T-cell (primary cell): ENCODE data around the gene ELMO1. TPM values are rescaled to one million over a fixed set of nuclear protein-coding genes. Genes with fewer than 3 reads are reported as not detected.

ENCODE experiments used
- ATAC-seq, 4 experiments: fragments of 200-7000 bp in 3 of 4; fragments of 150-1000 bp in 1 of 4; cut with Tn5 transposase; replicated peaks in 1 of 4; 1 replicate in 3 of 4; 2 replicates in 1 of 4; pipeline ENCODE4 v1.10.0; 2021; ENCODE audit warnings: moderate library complexity in 3 of 4, mild to moderate bottlenecking in 2 of 4, moderate number of reproducible peaks in 1 of 4
- CTCF ChIA-PET, 2 donors: fragments of 300-600 bp; sonication (Branson Sonifier 250); formaldehyde crosslinking; loops; one replicate each; lab custom pipeline; 2022; ENCODE audit warnings: antibody characterized with exemption in 2 of 2; lab: Charles Lee
- POLR2A ChIA-PET, 2 donors: fragments of 300-600 bp; sonication (Branson Sonifier 250); formaldehyde crosslinking; loops; one replicate each; lab custom pipeline; 2022; ENCODE audit warnings: antibody characterized with exemption in 2 of 2; lab: Charles Lee
- DNase-seq, 35 experiments: peaks; one replicate each; pipeline versions ENCODE4 v3.0.0 to v3.0.0-alpha.2; 2013 to 2023
- H3K27ac ChIP-seq: one replicate; pipeline ENCODE4 v1.5.1; 2013; ENCODE audit warnings: low read length
- H3K27me3 ChIP-seq, 2 experiments: replicated peaks in 1 of 2; 1 replicate in 1 of 2; 2 replicates in 1 of 2; pipeline versions ENCODE4 v1.6.1 to v1.7.0; 2013; ENCODE audit warnings: low read length in 1 of 2, mixed read lengths in 1 of 2; ENCODE audit not compliant: control insufficient read depth in 2 of 2, insufficient read depth in 2 of 2; ENCODE audit errors: extremely low read depth in 1 of 2
- H3K36me3 ChIP-seq, 2 donors: 1 replicate in 1 of 2; 2 replicates in 1 of 2; pipeline versions ENCODE4 v1.6.1 to v1.7.0; 2013; ENCODE audit warnings: low read length in 1 of 2; ENCODE audit not compliant: control insufficient read depth in 2 of 2, insufficient read depth in 1 of 2; ENCODE audit errors: extremely low read depth in 1 of 2
- H3K4me1 ChIP-seq, 2 experiments: 1 replicate in 1 of 2; 2 replicates in 1 of 2; pipeline versions ENCODE4 v1.6.1 to v1.7.0; 2013; ENCODE audit warnings: low read length in 2 of 2, mixed read lengths in 1 of 2; ENCODE audit not compliant: insufficient read depth in 2 of 2, control insufficient read depth in 1 of 2; ENCODE audit errors: extremely low read depth in 1 of 2
- H3K4me3 ChIP-seq, 2 donors: 1 replicate in 1 of 2; 2 replicates in 1 of 2; pipeline versions ENCODE4 v1.5.1 to v1.7.0; 2013; ENCODE audit warnings: mild to moderate bottlenecking in 2 of 2, low read length in 1 of 2, moderate library complexity in 1 of 2; ENCODE audit not compliant: control insufficient read depth in 1 of 2; ENCODE audit errors: extremely low read depth in 1 of 2
- H3K9me3 ChIP-seq: 2 replicates; pipeline ENCODE4 v1.7.0; 2013
- H3K27ac Mint-ChIP-seq, 2 donors: one replicate each; pipeline ENCODE4 v1.8.0; 2020 to 2021; ENCODE audit warnings: mild to moderate bottlenecking in 2 of 2, mixed read lengths in 2 of 2
- H3K27me3 Mint-ChIP-seq, 2 donors: one replicate each; pipeline ENCODE4 v1.8.0; 2021 to 2022; ENCODE audit warnings: mixed read lengths in 2 of 2
- H3K36me3 Mint-ChIP-seq: one replicate; pipeline ENCODE4 v1.8.0; 2021; ENCODE audit warnings: mixed read lengths
- H3K4me1 Mint-ChIP-seq, 3 donors: one replicate each; pipeline ENCODE4 v1.8.0; 2020 to 2022; ENCODE audit warnings: mixed read lengths in 3 of 3, mild to moderate bottlenecking in 1 of 3
- H3K4me3 Mint-ChIP-seq, 3 donors: one replicate each; pipeline ENCODE4 v1.8.0; 2020 to 2022; ENCODE audit warnings: mild to moderate bottlenecking in 3 of 3, mixed read lengths in 3 of 3, moderate library complexity in 3 of 3
- H3K9me3 Mint-ChIP-seq, 3 donors: one replicate each; pipeline ENCODE4 v1.8.0; 2020 to 2022; ENCODE audit warnings: mixed read lengths in 3 of 3
- WGBS: methylation state at CpG from one replicate; pipeline ENCODE4 v1.1.5; 2013; ENCODE audit warnings: missing lambda C conversion rate; ENCODE audit not compliant: insufficient coverage; 5-methylcytosine and 5-hydroxymethylcytosine counted together
- total RNA-seq, 35 experiments: library from RNA in 6 of 35; stranded (reverse) in 6 of 35; fragments of 120-200 nt in 1 of 35; gene quantifications; one replicate each; pipeline versions ENCODE4 v1.2.1 to v1.2.4 and lab custom pipeline; 2013 to 2026

The ELMO1 gene
- total RNA-seq, 5 donors from 2014 or later (not counting 1 experiment from before 2014, with no cell fraction given) = 101 to 149 (median 113) TPM

- Mint-ChIP-seq H3K27ac (peak overlapping the region in 1 of 2 donors; percentile 22), H3K36me3 (peaks cover 93% of the 10 kb centered on the region), H3K4me3 (peak overlapping the region in 1 of 3 donors; percentile 41), H3K9me3 (peaks cover 9 to 80% (median 45%) of the 10 kb centered on the region in 3 donors), H3K4me1 (peaks cover 37 to 52% (median 50%) of the 10 kb centered on the region in 3 donors), H3K27me3 (no peaks in the 10 kb centered on the region)
- peaks cover 3 to 7% of the 10 kb centered on the region in 2 donors for H3K36me3 ChIP-seq
- DNase-seq = peak in 18 of 35 experiments; percentile 2 to 53 (median 14)
- H3K4me1 ChIP-seq = peaks cover 0 to 12% of the 10 kb centered on the region in 2 experiments
- POLR2A ChIA-PET = interaction anchor here in 1 of 2 donors (0.6 kb wide), 1 partner anchor 562 kb away, joined by 6 read pairs; no protein-coding TSS in a partner anchor
- H3K27me3 ChIP-seq = no peaks in the 10 kb centered on the region
- peak overlapping the region in 1 of 2 donors; percentile 38 for H3K4me3 ChIP-seq
- H3K9me3 ChIP-seq = peaks cover 12% of the 10 kb centered on the region
- CTCF ChIA-PET = interaction anchor here in 1 of 2 donors (0.7 kb wide), 1 partner anchor 9 kb away, joined by 3 read pairs; no protein-coding TSS in a partner anchor
- ATAC-seq = peak in 2 of 4 experiments; percentile 50 to 86
- H3K27ac ChIP-seq = no peak overlapping the region
- 92% methylated on average over 2 of the region's 2 CpGs for WGBS
Measured at GRCh38 chr7:36937754-36938563, 510.7 kb downstream of the ELMO1 start.

GRCh38 chr7:36931892-36932291 lies 516.8 kb downstream of the ELMO1 start:
- CTCF ChIA-PET = no interaction called here
- peaks cover 3 to 9% of the 10 kb centered on the region in 2 donors for H3K36me3 ChIP-seq
- no peak for DNase-seq

GRCh38 chr7:36929791-36930190 lies 518.9 kb downstream of the ELMO1 start:
- no peak for ATAC-seq
- POLR2A ChIA-PET = interaction anchor here in 1 of 2 donors (0.6 kb wide), 1 partner anchor 24 kb away, joined by 3 read pairs; no protein-coding TSS in a partner anchor
- Histone ChIP-seq H3K9me3 (no peaks in the 10 kb centered on the region), H3K4me1 (no peaks in the 10 kb centered on the region), H3K36me3 (peaks cover 3 to 6% of the 10 kb centered on the region in 2 donors), H3K27me3 (no peaks in the 10 kb centered on the region), H3K4me3 (no peak overlapping the region), H3K27ac (no peak overlapping the region)
- H3K4me1 Mint-ChIP-seq = peaks cover 7 to 30% (median 15%) of the 10 kb centered on the region in 3 donors
- CTCF ChIA-PET = interaction anchor here in 1 of 2 donors (0.6 to 1.3 kb wide), 3 partner anchors 8 to 511 kb away, joined by 3 to 4 read pairs (median 3); no protein-coding TSS in a partner anchor
- no CpG with 5 or more reads among the region's 4 CpGs for WGBS
- DNase-seq = no peak
- H3K36me3 Mint-ChIP-seq = peaks cover 77% of the 10 kb centered on the region
- peaks cover 0 to 25% (median 0%) of the 10 kb centered on the region in 3 donors for H3K9me3 Mint-ChIP-seq
- no peaks in the 10 kb centered on the region for H3K27me3 Mint-ChIP-seq
- H3K27ac Mint-ChIP-seq = no peak overlapping the region
- no peak overlapping the region for H3K4me3 Mint-ChIP-seq

More at GRCh38 chr7:36931892-36932291, 516.8 kb downstream of the ELMO1 start:
- POLR2A ChIA-PET = interaction anchor here in 1 of 2 donors (0.6 kb wide), 1 partner anchor 499 kb away, joined by 3 read pairs; no protein-coding TSS in a partner anchor
- Histone ChIP-seq H3K4me3 (no peak overlapping the region), H3K4me1 (no peaks in the 10 kb centered on the region), H3K27me3 (no peaks in the 10 kb centered on the region), H3K9me3 (peaks cover under 1% of the 10 kb centered on the region), H3K27ac (no peak overlapping the region)
- peaks cover 7 to 25% (median 18%) of the 10 kb centered on the region in 3 donors for H3K4me1 Mint-ChIP-seq
- H3K9me3 Mint-ChIP-seq = peaks cover under 1 to 43% (median 13%) of the 10 kb centered on the region in 3 donors
- H3K27me3 Mint-ChIP-seq = no peaks in the 10 kb centered on the region
- WGBS = no CpG with 5 or more reads among the region's 1 CpG
- H3K27ac Mint-ChIP-seq = no peak overlapping the region
- ATAC-seq = no peak
- no peak overlapping the region for H3K4me3 Mint-ChIP-seq
- H3K36me3 Mint-ChIP-seq = peaks cover 81% of the 10 kb centered on the region

- Histone ChIP-seq H3K9me3 (no peaks in the 10 kb centered on the region), H3K27me3 (no peaks in the 10 kb centered on the region), H3K27ac (no peak overlapping the region), H3K36me3 (peaks cover 6% of the 10 kb centered on the region in 2 donors), H3K4me1 (no peaks in the 10 kb centered on the region), H3K4me3 (no peak overlapping the region)
- H3K27me3 Mint-ChIP-seq = no peaks in the 10 kb centered on the region
- POLR2A ChIA-PET = no interaction called here
- peaks cover 77% of the 10 kb centered on the region for H3K36me3 Mint-ChIP-seq
- no peak overlapping the region for H3K27ac Mint-ChIP-seq
- WGBS = 100% methylated on average over 1 of the region's 2 CpGs
- no peak for ATAC-seq
- no peak overlapping the region for H3K4me3 Mint-ChIP-seq
- DNase-seq = no peak
- peaks cover 0 to 20% (median 0%) of the 10 kb centered on the region in 3 donors for H3K9me3 Mint-ChIP-seq
- H3K4me1 Mint-ChIP-seq = peaks cover 9 to 27% (median 15%) of the 10 kb centered on the region in 3 donors
- CTCF ChIA-PET = interaction anchor here in 1 of 2 donors (1.3 kb wide), 1 partner anchor 9 kb away, joined by 3 read pairs; no protein-coding TSS in a partner anchor
Measured at GRCh38 chr7:36928718-36929117, 519.9 kb downstream of the ELMO1 start.

- WGBS = 100% methylated on average over 2 of the region's 5 CpGs
- no peak overlapping the region for H3K4me3 ChIP-seq
- Mint-ChIP-seq H3K4me3 (no peak overlapping the region), H3K36me3 (peaks cover 75% of the 10 kb centered on the region), H3K27me3 (no peaks in the 10 kb centered on the region), H3K4me1 (peaks cover 5 to 23% (median 14%) of the 10 kb centered on the region in 3 donors), H3K9me3 (peaks cover 0 to 18% (median 0%) of the 10 kb centered on the region in 3 donors), H3K27ac (no peak overlapping the region)
- no peaks in the 10 kb centered on the region for H3K4me1 ChIP-seq
- no peaks in the 10 kb centered on the region for H3K27me3 ChIP-seq
- ChIA-PET CTCF (no interaction called here), POLR2A (no interaction called here)
- H3K36me3 ChIP-seq = peaks cover 5 to 6% of the 10 kb centered on the region in 2 donors
- DNase-seq = no peak
- no peak overlapping the region for H3K27ac ChIP-seq
- ATAC-seq = no peak
- H3K9me3 ChIP-seq = no peaks in the 10 kb centered on the region
Measured at GRCh38 chr7:36928311-36928710, 520.4 kb downstream of the ELMO1 start.

- POLR2A ChIA-PET = interaction anchor here in 1 of 2 donors (0.7 kb wide), 1 partner anchor 17 kb away, joined by 3 read pairs; no protein-coding TSS in a partner anchor
Measured at GRCh38 chr7:36925691-36926090, 523.0 kb downstream of the ELMO1 start.

More at GRCh38 chr7:36925691-36926090, 523.0 kb downstream of the ELMO1 start:
- peaks cover 4 to 21% (median 11%) of the 10 kb centered on the region in 3 donors for H3K9me3 Mint-ChIP-seq
- DNase-seq = no peak
- H3K27ac Mint-ChIP-seq = no peak overlapping the region
- no peak overlapping the region for H3K27ac ChIP-seq
- no peaks in the 10 kb centered on the region for H3K27me3 Mint-ChIP-seq
- H3K4me1 ChIP-seq = no peaks in the 10 kb centered on the region
- WGBS = 94% methylated on average over 2 of the region's 3 CpGs
- no peaks in the 10 kb centered on the region for H3K9me3 ChIP-seq
- no peaks in the 10 kb centered on the region for H3K27me3 ChIP-seq
- H3K4me1 Mint-ChIP-seq = peaks cover 2 to 7% (median 6%) of the 10 kb centered on the region in 3 donors
- H3K4me3 Mint-ChIP-seq = no peak overlapping the region
- CTCF ChIA-PET = no interaction called here
- peaks cover 79% of the 10 kb centered on the region for H3K36me3 Mint-ChIP-seq
- no peak for ATAC-seq
- H3K36me3 ChIP-seq = peaks cover 0 to 4% of the 10 kb centered on the region in 2 donors
- H3K4me3 ChIP-seq = no peak overlapping the region
